ENCODE measurements around the gene DAND5. TPM values are rescaled to one million over a fixed set of nuclear protein-coding genes. Genes with fewer than 3 reads are reported as not detected.

The DAND5 gene
- not detected in 2 replicates for total RNA-seq

- H3K27me3 ChIP-seq (ENCODE audit: control insufficient read depth, insufficient read depth, low read length) = no peaks in the 10 kb centered on the region
- H3K4me3 ChIP-seq (ENCODE audit: low read depth, low read length) = no peak within 1 kb of the TSS
- no peak for DNase-seq (ENCODE audit: low read depth)
- TF ChIP-seq CTCF (IDR thresholded peaks at IDR 0.05; ENCODE audit: insufficient read depth, low read length, poor library complexity, severe bottlenecking) = no peak
- no peaks in the 10 kb centered on the region for H3K36me3 ChIP-seq (ENCODE audit: control insufficient read depth, insufficient read depth, low read length)
These were observed at the start of gene DAND5 for GRCh38 chr19:12969292-12969988. DAND5 (plus strand) TSS chr19:12969576; CDS start chr19:12969661, 85 bp downstream.

- no peak for DNase-seq (ENCODE audit: low read depth)
- no peak for TF ChIP-seq CTCF (IDR thresholded peaks at IDR 0.05; ENCODE audit: insufficient read depth, low read length, poor library complexity, severe bottlenecking)
- no peaks in the 10 kb centered on the region for H3K27me3 ChIP-seq (ENCODE audit: control insufficient read depth, insufficient read depth, low read length)
- H3K36me3 ChIP-seq (ENCODE audit: control insufficient read depth, insufficient read depth, low read length) = no peaks in the 10 kb centered on the region
- no peak overlapping the region for H3K4me3 ChIP-seq (ENCODE audit: low read depth, low read length)
These were observed 48.3 kb upstream of the DAND5 start for GRCh38 chr19:12921047-12921446.

GRCh38 chr19:12922959-12923358, 46.4 kb upstream of the DAND5 start:
- Histone ChIP-seq H3K27me3 (ENCODE audit: control insufficient read depth, insufficient read depth, low read length) (no peaks in the 10 kb centered on the region), H3K36me3 (ENCODE audit: control insufficient read depth, insufficient read depth, low read length) (no peaks in the 10 kb centered on the region), H3K4me3 (ENCODE audit: low read depth, low read length) (no peak overlapping the region)
- no peak for TF ChIP-seq CTCF (IDR thresholded peaks at IDR 0.05; ENCODE audit: insufficient read depth, low read length, poor library complexity, severe bottlenecking)
- no peak for DNase-seq (ENCODE audit: low read depth)

- H3K36me3 ChIP-seq (ENCODE audit: control insufficient read depth, insufficient read depth, low read length) = no peaks in the 10 kb centered on the region
- no peaks in the 10 kb centered on the region for H3K27me3 ChIP-seq (ENCODE audit: control insufficient read depth, insufficient read depth, low read length)
- TF ChIP-seq CTCF (IDR thresholded peaks at IDR 0.05; ENCODE audit: insufficient read depth, low read length, poor library complexity, severe bottlenecking) = no peak
- DNase-seq (ENCODE audit: low read depth) = no peak
- no peak overlapping the region for H3K4me3 ChIP-seq (ENCODE audit: low read depth, low read length)
These were observed 44.6 kb upstream of the DAND5 start for GRCh38 chr19:12924621-12925310.

GRCh38 chr19:12930002-12930645, 39.3 kb upstream of the DAND5 start:
- Histone ChIP-seq H3K4me3 (ENCODE audit: low read depth, low read length) (no peak overlapping the region), H3K27me3 (ENCODE audit: control insufficient read depth, insufficient read depth, low read length) (no peaks in the 10 kb centered on the region), H3K36me3 (ENCODE audit: control insufficient read depth, insufficient read depth, low read length) (no peaks in the 10 kb centered on the region)
- TF ChIP-seq CTCF (IDR thresholded peaks at IDR 0.05; ENCODE audit: insufficient read depth, low read length, poor library complexity, severe bottlenecking) = no peak
- no peak for DNase-seq (ENCODE audit: low read depth)

Data from kidney epithelial cell (primary cell).